Left colon (tissue), 2 donors: Measurements from ENCODE around the gene HSD17B14. TPM values are rescaled to one million over a fixed set of nuclear protein-coding genes. Genes with fewer than 3 reads are reported as not detected.

Experiments used
- ATAC-seq: fragments of 200-7000 bp; cut with Tn5 transposase; one replicate; pipeline ENCODE4 v1.9.1; 2020; ENCODE audit warnings: mild to moderate bottlenecking, moderate library complexity
- DNase-seq, 2 donors: peaks; one replicate each; pipeline ENCODE4 v3.0.0-alpha.2; 2020
- intact Hi-C, 2 donors: fragments of 100-400 bp; cut with DNase I in 1 of 2; cut with micrococcal nuclease in 1 of 2; formaldehyde crosslinking; loops; one replicate each; pipeline versions ENCODE4 v1.11.2 to v1.14.0; 2022; cut with DNase I, micrococcal nuclease
- total RNA-seq, 2 donors: library from RNA; stranded (reverse); fragmentation: NEBNext Ultra II Directional; extraction: Animal tissue kit (Norgen Biotek cat#: 25700); gene quantifications; one replicate each; pipeline ENCODE4 v1.2.1, GENCODE V29; 2021
- donor health status: DM: no; HTN: no; CAD: no.
- donor health status: DM: yes; HTN: yes; CAD: no.

The HSD17B14 gene
- total RNA-seq, 2 donors from 2014 or later: 3.3 to 4.6 TPM

GRCh38 chr19:48841047-48841446, 4.8 kb upstream of the HSD17B14 start:
- DNase-seq: no peak
- ATAC-seq: no peak
- intact Hi-C loops: loop anchor here (5.0 to 10.0 kb wide), 2 partner anchors 54 to 186 kb away; no protein-coding TSS in a partner anchor

DNA sequence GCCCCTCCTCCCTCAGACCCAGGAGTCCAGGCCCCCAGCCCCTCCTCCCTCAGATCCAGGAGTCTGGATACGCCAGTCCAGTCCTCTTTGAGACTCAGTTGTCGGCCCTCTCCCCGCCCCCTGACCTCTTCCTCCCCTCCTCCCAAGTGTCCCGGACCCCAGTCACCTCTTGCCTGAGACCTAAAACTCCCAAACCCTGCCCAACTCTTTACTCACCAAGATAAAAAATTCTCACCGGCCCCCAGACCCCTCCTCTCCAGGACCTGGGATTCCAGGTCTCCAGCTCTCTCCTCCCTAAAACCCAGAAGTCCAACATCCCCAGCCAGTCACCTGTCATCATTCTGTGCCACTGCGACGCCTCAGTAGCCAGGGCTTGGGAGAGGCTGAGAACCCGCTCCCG, 1.4 kb upstream of the HSD17B14 start:
- no peak for ATAC-seq

GRCh38 chr19:48837051-48837524, 797 bp upstream of the HSD17B14 start:
- ATAC-seq: peak; percentile 35
- peak; percentile 75 to 87 for DNase-seq
- intact Hi-C loops: no loop called here

More for the DNA sequence above, 1.4 kb upstream of the HSD17B14 start:
- intact Hi-C loops: no loop called here
- DNase-seq: no peak

DNA sequence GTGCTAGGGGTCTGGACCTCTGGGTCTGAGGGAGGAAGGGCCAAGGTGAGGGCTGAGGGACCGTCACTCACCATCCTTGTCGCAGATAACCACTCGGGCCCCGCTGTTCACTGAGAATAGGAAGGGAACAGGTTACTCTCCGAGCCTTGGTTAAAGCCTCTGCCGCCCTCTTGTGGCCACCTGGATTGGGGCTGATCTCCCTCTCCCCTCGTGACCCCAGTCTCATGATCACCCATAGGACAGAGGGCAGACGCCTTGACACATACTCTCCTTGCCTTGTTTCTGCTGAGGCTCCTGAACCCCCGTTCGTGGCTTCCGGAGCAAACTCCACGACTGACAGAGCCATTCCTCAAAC, 580 bp downstream of the HSD17B14 start:
- ATAC-seq (peak; percentile 98), DNase-seq (peak; percentile 91 to 99)
- intact Hi-C loops: no loop called here

DNA sequence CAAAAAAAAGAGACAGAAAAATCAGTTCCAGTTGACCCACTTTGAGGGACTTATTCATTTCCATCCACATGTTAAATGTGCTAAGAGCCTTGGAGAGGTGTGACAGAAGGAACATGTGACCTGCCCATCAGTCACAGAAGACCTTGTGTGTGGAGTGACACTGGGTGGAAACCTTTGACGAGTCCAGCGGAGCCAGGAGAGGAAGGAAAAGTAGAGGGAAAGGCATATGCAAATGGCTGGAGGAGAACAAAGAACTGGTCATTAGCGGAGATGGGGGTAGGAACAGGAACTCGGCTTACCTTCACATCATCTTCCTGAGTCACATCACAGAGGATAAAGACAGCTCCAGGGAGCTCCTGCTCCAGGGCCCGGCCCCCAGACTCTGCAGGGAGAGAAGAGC, 2.3 kb downstream of the HSD17B14 start:
- intact Hi-C loops: no loop called here
- ATAC-seq: no peak
- DNase-seq: no peak

GRCh38 chr19:48833049-48833448, 3.2 kb downstream of the HSD17B14 start:
- DNase-seq (no peak), ATAC-seq (no peak)
- intact Hi-C loops: no loop called here

GRCh38 chr19:48830965-48831364, 5.3 kb downstream of the HSD17B14 start:
- intact Hi-C loops: no loop called here
- ATAC-seq (no peak), DNase-seq (no peak)

DNA sequence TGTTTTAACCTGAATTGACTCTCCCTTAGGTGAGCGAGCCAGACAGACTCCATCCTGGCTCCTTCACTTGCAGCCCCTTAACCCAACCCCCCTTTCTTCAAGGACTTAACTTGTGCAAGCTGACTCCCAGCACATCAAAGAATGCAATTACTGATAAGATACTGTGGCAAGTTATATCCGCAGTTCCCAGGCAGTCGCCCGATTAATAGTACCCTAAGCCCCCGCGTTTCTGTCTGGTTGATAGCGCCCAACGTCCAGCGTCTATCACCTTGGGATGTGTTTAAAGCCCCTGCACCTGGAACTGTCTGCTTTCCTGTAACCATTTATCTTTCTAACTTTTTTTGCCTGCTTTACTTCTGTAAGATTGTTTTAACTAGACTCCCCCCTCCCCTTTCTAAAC, 6.2 kb downstream of the HSD17B14 start:
- intact Hi-C loops: no loop called here
- ATAC-seq (no peak), DNase-seq (no peak)

- ATAC-seq (peak; percentile 60), DNase-seq (peak in 1 of 2 donors; percentile 27)
- intact Hi-C loops: no loop called here
Measured at GRCh38 chr19:48826606-48827020, 9.7 kb downstream of the HSD17B14 start.

GRCh38 chr19:48822514-48822913, 13.8 kb downstream of the HSD17B14 start:
- ATAC-seq (no peak), DNase-seq (no peak)
- intact Hi-C loops: no loop called here

DNA sequence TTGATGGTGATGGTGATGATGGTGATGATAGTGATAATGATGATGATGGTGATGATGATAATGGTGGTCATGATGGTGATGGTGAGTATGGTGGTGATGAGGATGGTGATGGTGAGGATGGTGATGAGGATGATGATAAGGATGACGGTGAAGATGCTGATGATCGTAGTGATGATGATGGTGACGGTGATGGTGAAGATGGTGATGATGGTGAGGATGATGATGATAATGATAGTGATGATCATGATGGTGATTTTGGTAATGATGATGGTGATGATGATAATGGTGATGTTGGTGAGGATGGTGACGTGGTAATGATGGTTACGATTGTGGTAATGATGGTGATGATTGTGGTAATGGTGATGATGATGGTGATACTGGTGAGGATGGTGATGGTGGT, 14.7 kb downstream of the HSD17B14 start:
- no peak for DNase-seq
- ATAC-seq: no peak
- intact Hi-C loops: no loop called here

DNA sequence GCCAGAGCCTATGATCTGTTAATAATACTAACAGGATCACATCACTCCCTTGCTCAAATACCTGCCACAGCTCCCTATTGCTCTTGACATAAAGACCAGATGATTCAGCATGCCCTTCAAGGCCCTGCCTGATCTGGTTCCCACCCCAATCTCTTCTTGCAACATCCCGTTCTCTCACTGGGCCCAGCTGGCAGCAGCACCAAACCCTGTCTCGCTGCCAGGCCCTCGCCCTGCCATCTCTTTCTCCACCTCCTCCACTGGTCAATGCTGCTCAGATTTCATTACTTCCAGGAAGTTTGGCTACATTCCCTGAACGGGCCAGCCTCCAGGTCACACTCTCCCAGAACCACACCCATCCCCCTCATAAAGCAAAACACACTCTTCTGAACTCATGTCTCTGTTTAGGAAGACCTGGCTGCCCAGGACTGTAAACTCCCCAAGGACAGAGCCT, 16.9 kb downstream of the HSD17B14 start:
- peak; percentile 85 to 94 for DNase-seq
- peak; percentile 87 for ATAC-seq
- intact Hi-C loops: no loop called here

GRCh38 chr19:48818234-48818820, 18.0 kb downstream of the HSD17B14 start:
- intact Hi-C loops: no loop called here
- peak; percentile 60 for ATAC-seq

DNA sequence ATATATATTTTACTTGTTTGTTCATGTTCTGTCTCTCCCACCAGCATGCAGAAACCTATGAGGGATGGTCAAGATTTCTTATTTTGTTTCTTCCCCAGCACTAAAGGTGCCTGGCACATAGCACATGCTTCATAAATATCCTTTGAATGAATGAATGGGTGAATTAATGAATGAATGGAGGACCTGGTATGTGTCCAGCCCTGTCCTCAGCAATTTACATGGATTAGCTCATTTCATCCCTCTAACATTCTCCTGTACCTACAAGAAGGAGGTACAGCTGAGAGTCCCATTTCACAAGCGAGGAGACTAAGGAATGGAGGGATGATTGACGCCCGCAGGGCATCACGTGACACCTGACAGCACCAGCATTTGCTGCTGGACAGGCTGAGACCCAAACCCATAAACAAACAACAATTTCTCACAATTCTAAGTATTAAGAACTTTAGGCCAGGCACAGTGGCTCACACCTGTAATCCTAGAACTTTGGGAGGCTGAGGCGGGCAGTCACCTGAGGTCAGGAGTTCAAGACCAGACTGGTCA, 18.6 kb downstream of the HSD17B14 start:
- DNase-seq (no peak), ATAC-seq (no peak)
- intact Hi-C loops: no loop called here

More at GRCh38 chr19:48818234-48818820, 18.0 kb downstream of the HSD17B14 start:
- peak; percentile 49 to 66 for DNase-seq

- intact Hi-C loops: no loop called here
- DNase-seq: peak in 1 of 2 donors; percentile 27
- ATAC-seq: peak; percentile 6
Measured at GRCh38 chr19:48815870-48816501, 20.3 kb downstream of the HSD17B14 start.

DNA sequence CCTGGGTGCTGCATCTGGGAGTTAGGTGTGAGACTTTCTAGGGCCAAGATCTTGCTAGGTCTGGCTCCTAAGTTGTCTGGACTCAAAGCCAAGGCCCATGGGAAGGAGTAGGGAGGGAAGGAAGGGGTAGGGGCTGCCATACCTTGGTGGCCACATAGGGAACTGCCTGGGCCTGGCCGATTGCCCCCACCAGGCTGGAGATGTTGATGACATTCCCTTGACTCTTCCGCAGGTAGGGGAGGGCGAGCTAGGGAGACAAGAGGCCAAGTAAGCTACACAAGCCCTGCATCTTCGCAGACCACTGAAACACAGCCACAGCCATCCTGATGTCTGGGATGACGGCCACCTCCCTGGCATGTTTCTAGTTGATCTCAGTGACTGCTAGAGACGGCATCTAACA, 21.4 kb downstream of the HSD17B14 start:
- intact Hi-C loops: no loop called here
- no peak for DNase-seq
- no peak for ATAC-seq

DNA sequence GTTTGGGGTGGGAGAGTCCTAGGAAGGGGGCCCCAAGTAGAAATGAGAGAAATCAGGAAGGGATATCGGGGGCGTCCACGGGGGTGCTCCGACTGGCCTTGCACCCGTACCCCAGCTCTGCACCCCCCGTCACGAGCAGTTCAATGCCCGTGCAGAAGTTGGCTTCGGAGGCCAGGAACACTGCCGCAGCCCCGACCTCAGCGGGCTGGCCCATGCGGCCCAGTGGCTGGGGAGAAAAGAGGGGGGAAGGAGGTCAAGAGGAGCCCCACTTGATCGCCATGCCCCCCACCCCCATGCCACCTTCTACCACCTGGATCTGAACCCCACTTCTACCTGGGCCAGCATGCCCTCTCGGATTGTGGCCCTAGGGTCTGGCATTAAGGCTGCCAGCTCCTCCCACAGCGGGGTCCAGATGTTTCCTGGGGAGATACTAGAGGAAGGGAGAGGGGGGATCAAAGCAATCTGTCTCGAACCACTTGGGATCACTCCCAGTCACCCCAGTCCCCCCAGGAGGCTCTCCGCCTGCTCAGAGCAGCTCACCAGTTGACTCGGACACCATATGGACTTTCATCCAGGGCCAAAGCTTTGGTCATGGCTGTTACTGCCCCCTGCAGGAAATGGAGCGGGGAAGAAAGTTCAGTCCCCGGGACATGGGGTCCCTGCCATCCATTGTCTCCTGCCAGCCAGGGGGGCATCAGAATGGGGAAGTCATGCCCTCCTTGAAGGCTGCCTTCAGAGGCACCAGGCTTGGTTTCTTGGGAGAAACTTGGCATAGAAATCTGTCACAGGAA, 23.0 kb downstream of the HSD17B14 start:
- DNase-seq (no peak), ATAC-seq (no peak)
- intact Hi-C loops: no loop called here

DNA sequence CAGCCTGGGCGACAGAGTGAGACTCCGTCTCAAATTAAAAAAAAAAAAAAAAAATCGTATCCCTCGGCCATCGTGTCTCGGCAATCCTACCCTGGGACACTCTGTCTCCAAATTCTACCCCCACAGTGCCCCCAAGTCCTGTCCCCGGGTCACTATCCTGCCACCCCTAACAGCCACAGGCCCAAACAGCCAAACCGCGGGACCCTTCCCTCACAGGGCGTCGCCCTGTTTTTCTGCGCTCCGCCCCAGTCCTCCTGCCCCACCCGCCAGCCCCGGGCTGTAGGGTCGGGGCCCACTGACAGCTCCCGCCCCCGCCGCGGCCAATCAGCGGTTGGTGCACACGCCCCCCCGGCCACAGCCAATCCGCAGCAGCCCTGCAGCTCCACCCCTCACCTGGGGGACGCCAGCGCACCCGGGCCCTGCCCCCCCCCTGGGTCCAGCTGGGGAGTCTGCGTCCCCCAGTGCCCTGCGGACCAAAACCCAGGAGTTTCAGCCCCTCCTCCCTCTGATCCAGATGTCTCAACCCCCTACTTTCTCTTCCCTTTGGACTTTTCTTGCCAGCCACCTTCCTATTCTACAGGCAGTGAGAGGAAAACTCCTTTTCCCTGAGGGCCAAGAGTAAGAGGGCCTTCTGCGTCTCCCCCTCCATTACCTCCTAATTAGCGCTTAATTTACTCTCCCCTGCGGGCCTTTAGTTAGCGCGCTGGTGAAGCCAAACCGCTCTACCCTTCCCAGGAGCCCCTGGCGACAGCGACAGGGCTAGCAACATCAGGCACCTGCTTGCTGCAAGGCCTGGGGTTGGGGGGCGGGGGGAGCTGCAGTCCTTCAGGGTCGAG, 24.0 kb downstream of the HSD17B14 start:
- ATAC-seq (peak; percentile 78), DNase-seq (peak; percentile 92 to 93)
- intact Hi-C loops: no loop called here

GRCh38 chr19:48810151-48810550, 26.1 kb downstream of the HSD17B14 start:
- ATAC-seq: no peak
- DNase-seq: no peak
- intact Hi-C loops: no loop called here
